OCI-LY7 (cell line): ENCODE results near the gene ADH7.

Source experiments
- CTCF ChIP-seq: fragments of 200-600 bp; sonication (generic); conservative IDR thresholded peaks from 2 replicates; pipeline ENCODE4 v1.5.1; 2014; ENCODE audit warnings: mild to moderate bottlenecking, antibody characterized with exemption, low read length, moderate library complexity, mixed read lengths
- EZH2phosphoT487 ChIP-seq: fragments of 200-600 bp; sonication (generic); IDR thresholded peaks from 2 replicates; pipeline ENCODE4 v1.6.1; 2018; ENCODE audit warnings: low read depth, borderline replicate concordance, mild to moderate bottlenecking, mixed run types, antibody characterized with exemption, low read length, moderate library complexity, mixed read lengths

- TF ChIP-seq CTCF (no peak), EZH2phosphoT487 (no peak)
Measured at GRCh38 chr4:99378876-99379275, 56.3 kb downstream of the ADH7 start.
